ENCODE measurements around the gene CTBP1.
"Not testable (repeated sequence)": the region's sequence is repeated elsewhere in the genome, so short reads cannot be mapped to it uniquely, and the experiment has no call there.

CTBP1 gene

DNA sequence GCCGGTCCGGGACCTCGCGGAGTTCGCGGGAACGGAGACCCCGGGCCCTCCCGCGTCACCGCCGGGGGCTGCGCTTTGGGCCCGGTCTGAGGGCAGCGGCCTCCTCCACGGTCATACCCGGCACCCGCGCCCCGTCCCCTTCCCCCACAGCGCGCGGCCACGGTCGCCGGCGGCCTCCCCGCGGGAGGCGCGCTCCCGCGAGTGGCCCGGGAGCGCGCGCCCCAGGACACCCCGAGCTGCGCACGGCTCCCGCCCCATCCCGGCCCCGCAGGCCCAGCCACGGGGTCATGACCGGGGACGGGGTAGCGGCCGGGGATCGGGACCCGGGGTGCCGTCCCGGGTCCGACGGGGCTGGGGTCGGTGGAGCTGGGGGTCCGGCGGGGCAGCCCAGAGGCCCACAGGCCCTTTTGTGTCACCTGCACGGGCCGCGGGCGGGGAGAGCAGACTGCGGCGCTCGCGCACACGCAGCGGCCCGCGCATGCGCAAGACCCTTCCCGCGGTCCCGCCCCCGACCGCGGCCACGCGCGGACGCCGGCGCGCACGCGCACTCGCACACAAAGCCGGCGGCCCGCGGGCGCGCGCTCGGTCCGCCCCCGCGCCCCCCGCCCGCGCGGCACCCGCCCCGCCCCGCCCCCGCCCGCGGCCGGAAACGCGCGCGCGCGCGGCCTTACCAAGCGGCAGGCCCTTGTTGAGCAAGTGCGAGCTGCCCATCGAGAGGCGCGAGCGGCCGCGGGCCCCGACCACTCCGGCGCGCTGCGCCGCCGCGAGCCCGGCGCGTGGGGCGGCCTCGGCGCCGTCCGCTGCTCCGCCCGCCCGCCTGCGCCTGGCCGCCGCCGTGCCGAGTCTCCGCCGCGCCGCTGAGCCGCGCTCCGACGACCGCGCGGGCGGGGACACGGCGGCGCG, at the start of gene CTBP1:
TSS of gene CTBP1 (minus strand) at position 886 of the 903 bp plus-strand sequence. CDS start 7,799 bp downstream, outside the sequence.
- DNase-seq (ENCODE audit: low read depth, low spot score), result peak; percentile 66

DNA sequence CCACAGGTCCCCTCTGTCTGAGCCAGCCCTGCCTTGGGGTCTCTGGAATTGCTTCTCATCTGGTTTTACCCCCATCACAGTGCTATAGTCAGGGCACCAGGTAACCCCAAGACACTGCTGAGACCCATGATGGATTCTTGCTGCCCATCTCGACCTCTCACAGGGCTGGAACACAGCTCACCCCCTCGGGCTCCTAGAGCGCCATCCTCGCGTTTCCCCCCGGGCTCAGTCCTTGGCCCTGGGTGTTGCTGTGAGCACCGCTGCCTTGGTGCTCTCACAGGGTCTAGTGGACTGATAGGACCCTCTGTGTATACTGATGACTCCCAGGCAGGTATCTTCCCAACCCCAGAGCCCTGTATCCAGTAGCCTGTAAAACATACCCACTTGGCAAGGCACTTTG, 49.5 kb upstream of the CTBP1 start:
- DNase-seq (ENCODE audit: low read depth, low spot score), result no peak

DNA sequence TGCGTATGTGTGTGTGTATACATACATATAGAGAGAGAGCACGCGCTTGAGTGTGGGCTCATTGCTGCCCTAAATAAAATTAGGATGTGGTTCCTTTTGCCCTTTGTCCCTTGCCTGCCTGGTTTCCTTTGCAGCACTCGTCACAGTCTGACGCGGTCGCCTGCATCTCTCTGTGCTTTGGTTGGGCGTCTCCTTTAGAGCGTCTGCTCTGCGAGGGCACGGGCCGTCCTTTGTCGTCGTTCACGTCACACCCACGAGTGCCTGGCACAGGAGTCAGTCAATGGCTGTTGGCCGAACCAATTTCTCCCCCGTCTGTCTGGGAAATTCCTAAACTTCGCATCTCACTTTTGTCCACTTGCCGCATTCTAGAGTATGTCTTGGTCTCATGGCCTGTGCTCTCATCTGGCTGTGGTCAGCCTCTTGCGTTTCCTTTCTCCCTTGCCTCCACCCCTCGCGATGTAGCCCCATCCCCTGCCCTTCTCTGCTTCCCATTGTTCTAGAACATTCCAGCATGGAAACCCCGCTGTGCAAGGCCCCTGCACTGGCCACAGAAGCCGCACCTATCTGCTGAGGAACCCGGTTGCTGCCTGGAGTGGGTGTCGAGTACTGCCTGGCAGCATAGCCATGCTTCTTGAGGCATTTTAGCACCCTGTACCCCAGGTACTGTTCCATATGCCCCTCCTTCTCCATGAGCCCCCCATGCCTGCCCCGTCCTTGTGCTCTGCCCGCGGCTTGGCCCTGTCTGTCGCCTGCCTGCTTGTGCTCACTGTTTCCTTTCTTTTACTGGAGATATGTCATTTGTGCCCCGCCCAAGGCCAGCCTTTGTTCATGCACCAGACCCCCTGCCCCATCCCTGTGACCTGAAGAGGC, 48.8 kb upstream of the CTBP1 start:
- no peak for DNase-seq (ENCODE audit: low read depth, low spot score)

DNA sequence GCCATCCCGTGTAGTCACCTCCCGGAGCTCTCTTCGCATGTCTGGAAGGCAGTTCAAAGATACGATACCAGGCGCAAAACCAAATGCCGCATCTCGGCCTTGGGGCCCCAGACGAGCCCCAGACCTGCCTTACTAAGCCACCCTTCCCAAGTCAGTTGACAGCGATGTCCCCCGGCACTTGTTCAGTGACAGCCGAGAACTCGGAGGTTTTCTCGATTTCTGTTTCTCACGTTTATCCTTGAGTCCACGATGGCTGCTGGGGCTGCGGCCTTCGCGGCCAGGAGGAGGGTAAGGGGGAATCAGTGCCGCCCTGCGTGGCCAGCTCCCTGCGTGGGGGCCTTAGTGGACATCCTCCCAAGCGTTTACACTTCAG, 48.1 kb upstream of the CTBP1 start:
- no peak for DNase-seq (ENCODE audit: low read depth, low spot score)

DNA sequence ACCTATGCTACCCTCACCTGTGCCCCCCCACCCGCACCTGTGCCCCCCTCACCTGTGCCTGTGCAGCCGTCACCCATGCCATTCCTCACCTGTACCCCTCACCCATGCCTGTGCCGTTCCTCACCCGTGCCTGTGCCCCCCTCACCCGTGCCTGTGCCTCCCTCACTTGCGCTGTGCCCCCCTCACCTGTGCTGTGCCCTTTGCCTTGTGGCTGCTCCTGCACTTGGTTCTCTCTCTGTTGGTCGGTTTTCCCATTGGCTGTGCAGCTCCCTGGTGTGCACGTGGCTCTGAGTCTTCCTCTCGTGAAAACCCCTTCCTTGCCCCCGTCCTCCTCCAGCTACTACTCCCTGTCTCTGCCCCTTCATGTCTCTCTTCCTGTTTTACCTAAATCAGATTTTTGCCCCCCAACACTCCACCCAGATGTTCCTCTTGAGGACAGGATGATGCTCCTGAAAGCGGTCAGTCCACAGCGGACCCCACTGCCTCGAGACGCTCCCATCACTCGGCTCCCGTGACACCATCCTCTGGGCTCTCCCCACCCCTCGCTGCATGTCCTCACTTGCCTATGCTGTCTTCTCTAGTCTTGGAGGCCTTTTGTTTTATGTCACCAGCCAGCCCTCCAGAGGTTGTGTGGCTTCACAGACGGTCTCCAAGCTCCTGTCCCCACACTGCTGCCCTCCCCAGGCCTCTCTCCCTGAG, 47.5 kb upstream of the CTBP1 start:
- no peak for DNase-seq (ENCODE audit: low read depth, low spot score)

DNA sequence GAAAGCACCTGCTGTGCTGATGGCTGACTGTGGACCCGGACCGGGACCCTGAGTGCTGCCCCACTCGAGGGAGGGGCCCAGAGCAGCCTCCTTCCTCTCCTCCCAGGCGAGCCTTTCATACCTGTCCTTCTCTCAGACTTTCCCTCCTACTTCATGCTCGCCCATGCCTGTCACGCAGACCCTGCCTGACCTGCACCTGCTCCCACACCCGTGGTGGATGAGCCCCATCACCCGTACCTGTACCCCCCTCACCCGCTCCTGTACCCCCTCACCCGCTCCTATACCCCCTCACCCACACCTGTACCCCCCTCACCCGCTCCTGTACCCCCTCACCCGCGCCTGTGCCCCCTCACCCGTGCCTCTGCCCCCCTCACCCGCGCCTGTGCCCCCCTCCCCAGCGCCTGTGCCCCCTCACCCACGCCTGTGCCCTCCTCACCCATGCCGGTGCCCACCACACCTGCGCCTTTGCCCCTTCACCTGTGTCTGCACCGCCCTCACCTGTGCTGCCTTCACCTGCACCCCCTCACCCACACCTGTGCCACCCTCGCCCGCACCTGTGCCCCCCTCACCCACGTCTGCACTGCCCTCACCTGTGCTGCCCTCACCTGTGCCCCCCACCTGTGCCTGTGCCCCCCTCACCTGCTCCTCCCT, 46.6 kb upstream of the CTBP1 start:
- DNase-seq (ENCODE audit: low read depth, low spot score), result no peak

DNA sequence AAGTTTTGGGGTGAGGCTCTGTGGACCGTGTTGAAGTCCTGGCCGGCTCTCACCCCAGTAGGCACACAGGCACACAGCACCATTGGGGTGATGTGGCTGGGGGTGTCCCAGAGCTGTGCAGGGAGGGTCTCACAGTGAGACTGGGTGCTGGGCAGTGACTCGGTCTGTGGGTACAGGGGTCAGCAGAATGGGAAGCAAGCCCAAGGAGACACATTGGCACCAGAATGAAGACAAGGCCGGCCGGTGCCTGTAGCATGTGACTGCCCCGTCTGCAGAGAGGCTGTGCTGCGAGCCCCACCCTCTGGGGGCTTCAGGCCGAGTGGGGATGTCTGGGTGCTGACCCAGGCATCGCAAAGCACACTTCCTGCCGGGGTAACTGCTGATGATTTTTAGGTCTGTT, 46.0 kb upstream of the CTBP1 start:
- no peak for DNase-seq (ENCODE audit: low read depth, low spot score)

DNA sequence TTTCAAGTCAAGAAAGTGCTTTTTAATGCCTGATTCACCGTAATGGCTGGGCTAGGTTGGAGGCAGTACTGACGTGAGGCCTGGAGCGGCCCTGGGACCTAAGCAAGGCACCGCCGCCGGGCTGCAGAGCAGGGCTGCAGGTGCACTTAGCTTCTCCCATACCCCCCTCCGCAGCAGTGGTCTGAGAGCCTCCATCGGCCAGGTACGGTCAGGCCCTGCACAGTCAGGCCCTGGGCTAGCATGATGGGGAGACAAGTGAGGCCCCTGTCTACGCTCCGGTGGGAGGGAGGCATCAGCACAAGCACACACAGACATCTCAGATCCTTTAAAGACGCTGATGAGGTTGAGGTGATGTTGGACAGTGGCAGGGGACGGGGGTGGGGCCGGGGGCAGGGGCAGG, 45.5 kb upstream of the CTBP1 start:
- no peak for DNase-seq (ENCODE audit: low read depth, low spot score)

DNA sequence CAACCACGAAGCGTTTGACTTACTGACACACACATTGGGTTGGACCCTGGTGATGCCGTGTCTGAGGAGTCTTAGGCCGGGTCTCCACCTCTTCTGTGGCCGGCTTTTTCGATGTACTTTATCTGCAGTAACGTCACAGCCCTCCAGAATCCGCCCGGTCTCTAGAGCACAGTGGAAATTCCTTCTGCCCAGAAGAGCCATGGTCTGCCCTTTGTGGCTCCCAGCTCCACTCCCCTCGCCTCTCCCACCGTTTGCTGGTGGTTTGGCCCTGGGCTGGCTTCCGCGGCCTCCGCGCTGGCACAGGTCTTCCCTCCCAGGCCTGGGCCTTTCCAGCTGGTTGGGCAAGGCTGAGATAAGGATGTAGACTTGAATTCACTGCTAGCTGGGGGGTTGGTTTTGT, 45.1 kb upstream of the CTBP1 start:
- no peak for DNase-seq (ENCODE audit: low read depth, low spot score)

DNA sequence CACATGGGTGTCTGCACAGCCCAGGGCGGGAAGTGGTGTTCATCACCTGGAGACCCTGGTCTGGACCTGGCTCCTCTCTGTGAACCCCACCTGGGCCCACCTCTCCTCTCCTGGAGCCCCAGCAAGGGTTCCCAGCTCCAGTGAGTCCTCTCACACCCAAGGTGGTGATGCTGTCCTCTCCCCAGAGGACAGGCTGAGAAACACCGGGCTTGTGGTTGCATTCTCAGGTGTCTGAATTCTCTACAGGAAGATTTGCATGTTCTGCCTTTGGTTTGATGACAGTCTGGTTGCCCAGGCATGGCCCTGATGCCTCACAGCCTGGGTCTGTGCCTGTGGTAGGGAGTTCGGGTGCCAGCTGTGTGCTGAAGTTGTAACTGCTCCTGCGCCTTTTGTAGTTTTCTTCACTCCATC, 44.6 kb upstream of the CTBP1 start:
- DNase-seq (ENCODE audit: low read depth, low spot score), result no peak

DNA sequence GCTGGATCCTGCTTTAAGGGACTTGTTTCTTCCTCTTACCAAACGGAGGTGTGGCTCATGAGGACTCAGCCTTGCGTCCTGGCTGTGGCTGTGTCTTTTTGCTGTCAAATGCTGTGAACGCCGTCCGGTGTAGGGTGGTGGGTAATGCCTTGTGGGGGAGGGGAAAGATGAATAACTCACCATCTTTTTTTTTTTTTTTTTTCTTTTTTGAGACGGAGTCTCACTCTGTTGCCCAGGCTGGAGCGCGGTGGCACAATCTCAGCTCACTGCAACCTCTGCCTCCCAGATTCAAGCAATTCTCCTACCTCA, 43.7 kb upstream of the CTBP1 start:
- DNase-seq (ENCODE audit: low read depth, low spot score), result not testable (repeated sequence)

DNA sequence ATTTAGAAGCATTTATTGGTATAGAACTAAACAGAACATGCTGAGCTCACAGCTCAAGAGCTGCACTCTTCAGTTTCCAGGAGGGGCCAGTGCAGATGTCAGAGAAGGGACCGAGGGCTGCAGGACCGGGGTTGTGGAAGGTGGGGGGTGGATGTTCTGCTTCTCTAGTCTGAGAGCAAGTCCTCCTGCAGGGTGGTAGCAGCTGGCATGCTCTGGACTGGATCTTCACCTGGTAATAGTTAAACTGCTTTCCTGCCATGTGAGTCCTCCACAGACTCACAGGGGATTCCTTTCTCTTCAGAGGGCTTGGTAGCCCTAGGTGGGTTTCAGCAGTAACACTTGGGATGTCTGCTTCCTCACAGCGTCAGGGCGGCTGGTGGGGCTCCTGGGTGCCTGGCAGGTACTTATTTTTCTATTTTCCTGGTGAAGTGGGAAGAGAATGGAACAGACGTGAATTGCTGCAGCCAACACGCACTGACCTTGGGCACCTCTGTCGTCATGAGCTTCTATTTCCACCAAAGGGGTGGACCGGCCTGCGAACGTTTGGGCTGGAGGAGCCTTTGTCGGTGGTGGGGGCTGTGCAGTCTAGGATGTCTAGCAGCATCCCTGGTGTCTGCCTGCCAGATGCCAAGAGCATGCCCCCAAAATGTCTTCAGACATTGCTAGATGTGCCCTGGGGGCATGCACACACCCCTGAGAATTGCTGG, 43.2 kb upstream of the CTBP1 start:
- no peak for DNase-seq (ENCODE audit: low read depth, low spot score)

DNA sequence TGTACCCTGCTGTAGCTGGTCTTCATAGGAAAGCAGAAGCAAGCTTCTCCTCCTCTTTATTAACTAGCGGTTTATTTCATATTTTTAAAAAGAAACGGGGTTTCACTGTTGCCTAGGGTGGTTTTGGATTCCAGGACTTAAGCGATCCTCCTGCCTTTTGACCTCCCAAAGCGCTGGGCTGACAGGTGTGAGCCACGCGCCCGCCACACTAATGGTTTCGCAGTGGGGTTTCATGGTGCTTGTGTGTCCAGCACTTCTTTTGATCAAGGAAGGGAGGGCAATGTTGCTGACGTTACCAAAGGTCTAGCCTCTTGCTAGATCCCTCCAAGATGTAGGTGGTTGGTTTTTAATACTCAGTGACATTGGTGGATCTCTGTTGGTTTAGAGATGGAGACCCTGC, 42.2 kb upstream of the CTBP1 start:
- DNase-seq (ENCODE audit: low read depth, low spot score), result no peak

DNA sequence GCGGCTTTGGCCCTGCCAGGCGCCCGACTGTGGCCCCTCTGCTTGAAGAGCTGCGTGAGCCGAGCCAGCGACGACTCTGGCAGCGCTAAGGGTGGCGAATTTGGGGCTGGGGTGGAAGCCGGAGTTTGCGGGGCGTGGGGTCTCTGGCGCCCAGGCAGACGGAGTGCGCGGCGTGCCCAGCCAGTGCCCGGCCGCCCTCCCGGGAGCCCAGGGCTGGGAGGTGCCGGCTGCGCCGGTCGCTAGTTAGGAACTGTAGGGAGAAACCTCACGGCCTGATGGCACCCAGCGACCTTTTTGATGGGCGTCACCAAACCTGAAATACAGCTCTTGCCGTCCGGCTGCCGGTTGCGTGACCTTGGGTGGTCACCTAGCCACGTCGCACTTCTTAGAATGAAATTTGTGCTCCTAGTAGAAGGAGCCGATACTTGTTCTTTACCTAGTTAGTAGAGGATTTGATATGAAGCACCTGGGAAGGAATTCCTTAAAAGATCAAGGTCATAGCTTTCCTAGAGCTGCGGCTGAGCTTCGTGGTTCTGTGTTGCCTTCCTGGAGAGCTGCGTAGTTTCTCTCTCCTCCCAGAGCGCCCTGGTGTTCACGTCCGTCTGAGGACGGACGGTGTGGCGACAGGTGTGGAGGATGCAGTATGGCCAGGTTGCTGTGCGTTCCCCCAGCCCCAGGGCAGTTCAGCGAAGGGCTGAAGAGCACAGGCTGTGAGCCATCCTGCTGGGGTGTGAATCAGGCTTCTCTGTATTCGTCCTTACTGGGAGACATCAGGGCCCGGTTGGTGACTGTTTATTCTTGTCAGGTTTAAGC, 41.4 kb upstream of the CTBP1 start:
- peak; percentile 50 for DNase-seq (ENCODE audit: low read depth, low spot score)

DNA sequence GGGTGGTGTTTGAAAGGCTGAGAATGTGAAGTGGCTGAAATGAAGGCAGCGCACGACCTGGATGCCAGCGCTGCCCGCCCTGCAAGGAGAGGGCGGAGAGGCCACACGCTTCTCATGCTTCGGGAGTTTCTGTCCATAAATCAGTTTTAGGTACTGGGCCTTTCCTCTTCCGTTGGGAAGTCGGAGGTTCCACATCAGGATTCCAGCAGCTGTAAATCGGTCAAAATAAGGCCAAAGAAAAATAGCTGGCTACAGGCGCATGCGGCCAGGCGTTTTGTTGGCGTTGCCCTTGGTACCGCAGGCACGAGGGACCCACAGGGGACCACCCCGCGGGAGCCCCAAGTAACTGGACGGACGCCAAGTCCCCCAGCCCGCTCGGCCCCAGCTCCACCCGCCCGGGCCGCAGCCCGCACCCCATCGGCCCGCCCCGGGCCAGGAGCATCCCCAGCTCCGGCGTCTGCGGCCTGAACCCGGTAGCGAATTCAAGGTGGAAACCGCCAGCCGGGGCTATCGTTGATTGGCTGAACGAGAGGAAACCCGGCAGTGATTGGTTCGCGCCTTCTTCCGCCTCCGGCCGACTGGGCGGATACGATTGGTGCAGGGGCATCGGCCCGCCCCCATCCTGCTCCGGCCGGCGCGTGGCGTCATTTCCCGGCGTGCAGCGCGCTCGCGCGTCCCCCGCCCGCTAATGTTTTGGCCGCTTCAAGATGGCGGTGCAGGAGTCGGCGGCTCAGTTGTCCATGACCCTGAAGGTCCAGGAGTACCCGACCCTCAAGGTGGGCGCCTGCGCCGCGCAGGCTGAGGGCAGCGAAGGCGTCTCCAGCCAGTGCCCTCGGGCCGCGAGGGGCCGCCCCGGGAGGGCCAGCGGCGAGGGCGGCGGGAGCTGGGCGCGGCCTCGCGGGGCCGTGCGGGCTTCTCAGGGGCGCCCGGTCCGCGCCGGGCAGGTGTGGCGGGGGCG, 40.6 kb upstream of the CTBP1 start, which contains the start of gene MAEA:
TSS of gene MAEA (plus strand) at position 685 of the 958 bp plus-strand sequence. CDS start at position 708, 23 bp downstream.
- peak; percentile 98 for DNase-seq (ENCODE audit: low read depth, low spot score)

DNA sequence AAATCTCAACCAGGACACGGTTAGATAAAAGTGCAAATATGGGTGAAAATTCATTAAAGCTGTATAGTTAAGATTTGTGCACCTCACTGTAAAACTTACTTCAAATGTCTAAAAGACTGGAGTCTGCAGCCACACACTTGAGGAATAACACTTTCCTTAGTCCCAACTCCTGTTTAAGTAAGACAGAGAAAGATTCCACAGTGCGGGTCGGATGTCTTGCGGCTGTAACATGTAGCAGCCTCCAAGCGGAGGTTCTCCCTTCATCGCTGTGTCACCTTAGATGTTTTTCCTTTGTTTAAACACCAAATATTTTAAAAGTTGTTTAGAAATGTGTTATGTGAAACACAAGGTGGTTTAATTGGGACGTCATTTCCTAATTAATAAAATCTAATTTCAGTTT, 39.9 kb upstream of the CTBP1 start:
- DNase-seq (ENCODE audit: low read depth, low spot score), result no peak

DNA sequence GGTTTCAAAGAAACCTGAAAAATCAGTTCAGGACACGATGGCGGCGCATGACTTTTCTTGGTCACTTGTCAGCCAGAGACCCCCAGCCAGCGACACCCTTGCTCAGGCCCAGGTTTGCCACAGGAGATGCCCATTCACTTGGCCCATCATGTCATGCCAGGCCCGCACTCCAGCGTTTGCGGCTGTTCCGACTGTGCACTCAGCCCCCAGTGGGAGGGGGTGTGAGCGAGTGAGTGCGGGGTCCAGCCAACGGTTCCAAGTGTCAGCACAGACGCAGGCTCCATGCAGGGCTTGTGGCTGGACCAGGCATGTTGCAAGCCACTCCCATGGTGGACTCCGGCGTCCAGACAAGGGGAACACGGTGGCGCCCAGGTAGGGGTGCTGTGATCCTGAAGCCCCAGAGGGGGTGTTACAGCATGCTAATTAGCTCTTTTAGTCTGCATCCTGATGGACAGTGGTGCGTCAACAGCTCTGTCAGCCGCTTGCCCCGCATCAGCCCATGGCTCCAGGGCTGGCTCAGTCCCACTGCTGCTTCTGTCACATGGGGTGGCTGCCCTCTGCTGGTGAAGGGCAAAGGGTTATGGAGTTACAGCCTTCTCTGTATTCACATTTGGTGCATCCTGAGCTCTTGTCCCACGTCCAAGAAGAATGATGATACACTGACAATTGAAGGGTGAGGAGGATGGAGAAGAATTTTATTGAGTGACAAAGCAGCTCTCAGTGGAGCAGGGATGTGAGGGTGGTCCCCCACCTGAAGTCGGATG, 37.0 kb upstream of the CTBP1 start:
- DNase-seq (ENCODE audit: low read depth, low spot score), result peak; percentile 33

DNA sequence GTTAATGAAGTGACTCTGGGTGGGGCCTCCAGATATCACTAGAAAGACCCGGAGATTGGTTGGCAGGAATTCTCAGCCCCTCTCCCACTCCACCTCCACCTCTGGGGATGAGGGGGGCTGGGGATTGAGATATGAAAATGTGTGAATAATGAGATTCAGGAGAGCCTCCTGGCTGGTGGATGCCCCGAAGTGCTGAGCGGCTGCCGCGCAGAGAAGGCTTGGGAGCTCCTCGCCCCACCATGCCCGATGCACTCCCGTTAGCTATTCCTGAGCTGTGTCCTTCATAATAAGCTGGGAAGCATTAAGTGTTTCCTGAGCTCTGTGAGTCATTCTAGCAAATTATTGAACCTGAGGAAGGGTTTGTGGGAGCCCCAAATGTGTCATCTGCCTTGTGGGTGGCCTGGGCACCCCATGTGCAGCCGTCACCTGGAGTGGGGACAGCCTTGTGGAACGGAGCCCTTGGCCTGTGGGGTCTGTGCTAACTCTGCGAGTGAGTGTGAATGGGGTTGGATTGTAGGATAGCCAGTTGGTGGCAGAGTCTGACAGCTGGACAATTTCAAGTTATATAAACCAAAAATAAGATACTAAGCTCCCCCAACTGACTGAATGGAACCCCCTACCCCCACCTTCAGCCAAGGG, 36.3 kb upstream of the CTBP1 start:
- DNase-seq (ENCODE audit: low read depth, low spot score), result no peak
